ENCODE data around the gene SKI. TPM values are rescaled to one million over a fixed set of nuclear protein-coding genes. Genes with fewer than 3 reads are reported as not detected.

SKI gene
- total RNA-seq, 2 donors from 2014 or later, result 104 to 111 TPM

- DNase-seq (ENCODE audit: low spot score), result no peak
- intact Hi-C loops (cut with DNase I), result no loop called here
These were observed 3.9 kb upstream of the SKI start for GRCh38 chr1:2224170-2224584.

- intact Hi-C loops (cut with DNase I), result no loop called here
- no peak for DNase-seq (ENCODE audit: low spot score)
These were observed 3.3 kb upstream of the SKI start for GRCh38 chr1:2224631-2225428.

DNA sequence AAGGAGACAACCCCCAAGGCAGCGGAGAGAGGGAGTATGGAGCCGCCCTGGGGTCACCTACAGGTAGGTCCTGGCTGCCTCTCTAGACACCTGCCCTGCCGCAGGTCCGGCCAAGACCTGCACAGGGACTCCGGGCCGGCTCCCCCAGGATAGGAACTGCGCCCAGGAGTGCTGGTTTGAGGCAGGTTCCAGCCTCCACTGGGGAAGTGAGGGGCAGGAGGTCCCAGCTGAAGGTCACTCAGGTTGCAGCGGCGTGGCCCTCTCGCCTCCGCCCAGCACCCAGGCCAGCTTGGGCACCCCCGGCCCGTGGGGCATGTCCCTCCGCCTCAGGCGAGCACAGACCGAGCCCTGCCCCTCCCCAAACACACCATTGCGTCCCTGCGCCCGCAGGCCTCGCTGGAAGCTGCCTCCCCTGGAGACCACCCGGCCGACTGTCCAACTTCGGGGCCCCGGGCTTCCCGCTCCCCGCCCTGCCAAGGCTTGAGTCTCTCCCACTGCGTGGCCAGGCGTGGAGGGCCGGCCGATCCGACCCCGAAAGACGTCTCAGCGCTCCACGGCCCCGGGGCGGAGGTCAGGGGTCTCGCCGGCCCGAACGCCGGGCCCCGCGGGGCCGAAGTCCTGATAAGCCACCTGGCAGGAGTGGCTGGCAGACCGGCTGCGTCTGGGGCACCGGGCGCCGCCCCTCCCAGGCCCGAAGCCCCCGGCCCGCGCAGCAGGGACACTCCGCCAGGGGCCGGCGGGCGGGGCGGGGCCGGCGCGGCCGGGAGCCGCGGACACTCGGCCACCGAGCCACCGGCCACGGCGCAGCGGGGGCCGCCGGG lies 1.4 kb upstream of the SKI start:
- DNase-seq (ENCODE audit: low spot score), result peak; percentile 83
- intact Hi-C loops (cut with DNase I), result no loop called here

- DNase-seq (ENCODE audit: low spot score), result peak; percentile 99
- intact Hi-C loops (cut with DNase I), result no loop called here
These were observed 568 bp upstream of the SKI start for GRCh38 chr1:2227346-2228156.

- intact Hi-C loops (cut with DNase I), result no loop called here
- peak; percentile 78 for DNase-seq (ENCODE audit: low spot score)
These were observed 546 bp downstream of the SKI start for GRCh38 chr1:2228694-2229036.

DNA sequence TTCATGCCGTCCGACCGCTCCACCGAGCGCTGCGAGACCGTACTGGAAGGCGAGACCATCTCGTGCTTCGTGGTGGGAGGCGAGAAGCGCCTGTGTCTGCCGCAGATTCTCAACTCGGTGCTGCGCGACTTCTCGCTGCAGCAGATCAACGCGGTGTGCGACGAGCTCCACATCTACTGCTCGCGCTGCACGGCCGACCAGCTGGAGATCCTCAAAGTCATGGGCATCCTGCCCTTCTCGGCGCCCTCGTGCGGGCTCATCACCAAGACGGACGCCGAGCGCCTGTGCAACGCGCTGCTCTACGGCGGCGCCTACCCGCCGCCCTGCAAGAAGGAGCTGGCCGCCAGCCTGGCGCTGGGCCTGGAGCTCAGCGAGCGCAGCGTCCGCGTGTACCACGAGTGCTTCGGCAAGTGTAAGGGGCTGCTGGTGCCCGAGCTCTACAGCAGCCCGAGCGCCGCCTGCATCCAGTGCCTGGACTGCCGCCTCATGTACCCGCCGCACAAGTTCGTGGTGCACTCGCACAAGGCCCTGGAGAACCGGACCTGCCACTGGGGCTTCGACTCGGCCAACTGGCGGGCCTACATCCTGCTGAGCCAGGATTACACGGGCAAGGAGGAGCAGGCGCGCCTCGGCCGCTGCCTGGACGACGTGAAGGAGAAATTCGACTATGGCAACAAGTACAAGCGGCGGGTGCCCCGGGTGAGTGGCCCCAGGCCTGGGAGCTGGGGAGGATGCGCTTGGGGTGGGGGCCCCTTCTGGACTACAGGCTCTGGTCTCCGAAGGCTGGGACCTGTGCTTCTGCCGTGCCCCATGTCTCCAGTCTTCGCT lies 1.1 kb downstream of the SKI start:
- peak; percentile 90 for DNase-seq (ENCODE audit: low spot score)
- intact Hi-C loops (cut with DNase I), result no loop called here

GRCh38 chr1:2229911-2230731 lies 2.0 kb downstream of the SKI start:
- intact Hi-C loops (cut with DNase I), result loop anchor here (5.0 kb wide), 3 partner anchors 38 to 87 kb away; partner anchors contain the start of gene FAAP20 (in 1 of the 2)
- DNase-seq (ENCODE audit: low spot score), result no peak

DNA sequence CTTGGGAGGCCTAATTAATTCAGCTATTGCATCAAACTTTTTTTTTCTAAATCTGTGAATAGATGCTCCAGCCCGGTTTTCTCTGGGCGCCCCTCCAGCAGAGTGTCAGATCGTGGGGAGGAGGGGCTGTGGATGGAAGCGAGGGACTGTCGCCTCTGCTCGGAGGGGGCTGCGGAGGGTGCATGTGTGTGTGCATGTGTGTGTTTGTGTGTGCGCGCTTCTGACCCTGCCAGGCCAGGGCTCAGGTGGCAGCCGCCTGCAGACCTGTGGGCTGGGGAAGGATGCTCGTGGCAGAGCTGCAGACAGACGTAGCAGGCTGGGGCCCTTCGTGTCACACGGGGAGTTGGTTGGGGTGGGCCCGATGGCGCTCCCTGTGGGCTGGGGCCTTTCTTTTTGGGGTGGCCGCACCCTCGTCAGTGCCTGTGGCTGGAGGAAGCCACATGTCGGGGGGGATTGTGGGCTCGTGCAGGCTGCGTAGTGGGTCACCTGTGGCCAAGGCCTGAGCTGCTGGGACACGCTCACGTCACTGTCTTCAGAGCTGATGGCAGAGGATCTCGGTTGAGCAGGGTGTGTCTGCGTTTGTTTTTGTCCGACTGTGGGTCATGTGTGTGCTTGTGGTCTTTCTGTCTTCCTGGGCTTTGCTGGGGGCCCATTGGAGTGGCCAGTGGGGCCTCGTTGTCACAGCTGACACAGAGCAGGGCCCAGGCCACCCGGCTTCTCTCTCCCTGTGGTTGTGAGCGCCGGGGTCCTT lies 2.8 kb downstream of the SKI start:
- DNase-seq (ENCODE audit: low spot score), result no peak
- intact Hi-C loops (cut with DNase I), result loop anchor here (5.0 kb wide), 3 partner anchors 39 to 86 kb away; partner anchors contain the start of gene FAAP20 (in 1 of the 2)

DNA sequence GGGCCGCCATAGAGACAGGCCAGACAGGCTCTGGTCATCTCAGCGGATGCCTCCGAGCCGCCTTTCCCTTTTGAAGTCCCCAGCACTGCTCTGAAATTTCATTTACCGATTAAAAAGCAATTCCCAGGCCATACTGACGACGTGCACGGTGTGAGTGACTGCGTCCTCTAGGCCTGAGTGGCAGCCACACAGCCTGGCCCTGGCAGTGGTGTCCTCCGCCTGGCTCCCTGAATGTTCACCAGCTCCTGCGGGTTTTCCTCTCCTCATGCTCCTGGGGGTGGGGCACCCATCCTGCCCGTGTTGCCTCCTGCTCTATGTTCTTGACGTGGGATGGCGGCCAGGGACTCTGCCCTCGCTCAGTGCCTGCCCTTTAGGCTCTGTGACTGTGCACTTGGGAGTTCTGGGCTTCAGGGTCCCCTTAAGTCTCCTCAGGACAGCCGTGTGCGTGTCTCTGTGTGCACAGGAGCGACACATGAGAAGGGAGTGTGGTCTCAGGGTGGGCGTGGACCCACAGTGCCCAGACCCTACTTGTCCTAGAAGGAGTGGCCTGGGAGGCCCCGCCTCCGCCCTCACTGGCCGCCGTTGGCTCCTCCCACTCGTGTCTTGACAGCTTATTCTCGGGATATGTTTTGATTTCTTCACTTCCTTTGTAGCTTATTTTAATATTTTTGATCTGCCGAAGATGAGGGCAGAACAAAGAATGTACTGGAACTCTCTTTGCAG lies 3.6 kb downstream of the SKI start:
- peak; percentile 96 for DNase-seq (ENCODE audit: low spot score)
- intact Hi-C loops (cut with DNase I), result loop anchor here (5.0 kb wide), 3 partner anchors 39 to 86 kb away; partner anchors contain the start of gene FAAP20 (in 1 of the 2)

GRCh38 chr1:2232255-2232915 lies 4.3 kb downstream of the SKI start:
- intact Hi-C loops (cut with DNase I), result loop anchor here (5.0 kb wide), 3 partner anchors 40 to 85 kb away; partner anchors contain the start of gene FAAP20 (in 1 of the 2)
- no peak for DNase-seq (ENCODE audit: low spot score)

DNA sequence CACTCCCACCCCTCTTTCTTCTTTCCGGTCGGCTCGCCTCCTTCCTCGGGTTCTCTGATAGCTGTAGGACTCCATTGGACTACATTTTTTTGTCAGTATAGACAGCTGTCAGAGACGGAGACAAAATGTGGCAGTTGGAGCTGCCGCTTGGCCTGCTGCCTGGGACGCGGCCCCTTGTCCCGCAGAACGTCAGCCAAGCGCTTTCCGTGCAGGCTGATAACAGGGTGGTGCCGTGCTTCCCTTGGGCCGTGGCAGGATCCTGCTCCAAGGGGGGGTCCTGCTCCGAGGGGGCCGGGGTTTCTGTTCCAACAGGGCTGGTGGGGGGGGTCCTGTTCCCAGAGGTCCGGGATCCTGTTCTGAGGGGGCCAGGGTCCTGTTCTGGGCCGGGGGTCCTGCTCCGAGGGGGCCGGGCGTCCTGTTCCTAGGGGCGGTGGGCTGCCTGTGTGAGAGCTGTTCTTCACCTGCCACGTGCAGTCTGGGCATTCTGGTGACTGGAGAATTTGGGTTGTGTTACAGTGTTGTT lies 4.9 kb downstream of the SKI start:
- no peak for DNase-seq (ENCODE audit: low spot score)
- intact Hi-C loops (cut with DNase I), result loop anchor here (5.0 kb wide), 3 partner anchors 41 to 84 kb away; partner anchors contain the start of gene FAAP20 (in 1 of the 2)

GRCh38 chr1:2233468-2233867 lies 5.3 kb downstream of the SKI start:
- intact Hi-C loops (cut with DNase I), result loop anchor here (5.0 kb wide), 3 partner anchors 41 to 84 kb away; partner anchors contain the start of gene FAAP20 (in 1 of the 2)
- DNase-seq (ENCODE audit: low spot score), result no peak

DNA sequence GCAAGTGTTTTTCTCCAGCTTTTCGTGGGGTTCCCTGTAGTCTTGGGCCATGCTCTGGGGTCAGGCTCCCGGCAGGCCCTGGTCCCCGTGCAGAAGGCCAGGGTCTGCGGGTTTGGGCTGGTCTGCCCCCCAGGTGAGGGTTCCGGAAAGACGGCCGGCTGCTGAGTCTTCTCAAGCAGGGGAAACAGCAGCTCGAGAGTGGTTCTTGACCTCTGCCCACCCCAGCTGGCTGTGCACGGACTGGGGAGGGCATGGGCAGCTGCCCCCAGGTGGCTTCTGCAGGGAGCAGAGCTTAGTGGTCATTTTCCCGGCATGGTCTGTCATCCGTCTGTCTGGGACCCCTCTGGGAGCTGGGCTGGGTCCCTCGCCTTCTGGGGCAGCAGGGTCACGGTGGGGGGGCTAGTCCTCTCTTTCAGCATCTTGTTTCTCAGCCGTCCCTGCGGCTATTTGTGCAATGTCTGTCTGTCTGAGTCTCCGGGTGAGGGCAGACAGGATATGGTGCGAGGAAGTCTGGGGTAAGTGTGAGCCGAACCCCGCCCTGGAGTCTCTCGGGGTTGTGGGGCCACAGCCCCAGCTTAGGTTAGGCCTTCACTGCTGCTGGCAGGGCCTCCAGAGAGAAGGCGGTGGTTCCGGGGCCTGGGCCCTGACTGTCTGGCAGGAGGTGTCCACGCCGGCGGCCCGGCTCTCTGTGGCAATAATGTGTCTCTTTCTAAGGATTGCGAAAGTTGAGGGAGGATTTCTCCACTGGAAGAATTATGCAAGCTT lies 6.1 kb downstream of the SKI start:
- intact Hi-C loops (cut with DNase I), result loop anchor here (5.0 kb wide), 3 partner anchors 42 to 83 kb away; partner anchors contain the start of gene FAAP20 (in 1 of the 2)

GRCh38 chr1:2234762-2235113 lies 6.6 kb downstream of the SKI start:
- no peak for DNase-seq (ENCODE audit: low spot score)
- intact Hi-C loops (cut with DNase I), result loop anchor here (5.0 kb wide), 4 partner anchors 38 to 83 kb away; partner anchors contain the start of gene FAAP20 (in 1 of the 2)

More for the DNA sequence above, 6.1 kb downstream of the SKI start:
- peak; percentile 98 for DNase-seq (ENCODE audit: low spot score)

Data from posterior vena cava (tissue), 2 donors.